ENCODE measurements around the gene LYZL4. TPM values are rescaled to one million over a fixed set of nuclear protein-coding genes. Genes with fewer than 3 reads are reported as not detected.

LYZL4 gene
- total and polyA plus RNA-seq, 10 of the 15 experiments (the other 5 are each of a cell fraction or from before 2014, with no cell fraction given), result 0.10 to 0.11 (median 0.11) TPM; not detected in 7

GRCh38 chr3:42368861-42369260 is 41.5 kb downstream of the LYZL4 start (continued):
- TF ChIP-seq FOS (IDR thresholded peaks at IDR 0.05; ENCODE audit: borderline replicate concordance, extremely low read depth, insufficient read length) (no peak), ATF7 (IDR thresholded peaks at IDR 0.05; ENCODE audit: low read depth) (no peak), POLR2A (IDR thresholded peaks at IDR 0.05; ENCODE audit: low read depth, low read length) (no peak)

GRCh38 chr3:42367903-42368302 is 42.5 kb downstream of the LYZL4 start:
- Histone ChIP-seq H4K20me1 (ENCODE audit: control insufficient read depth, insufficient read depth) (no peaks in the 10 kb centered on the region), H3K4me2 (ENCODE audit: control insufficient read depth, insufficient read depth) (no peak overlapping the region), H2AFZ (ENCODE audit: control insufficient read depth, low read depth, low read length) (no peak overlapping the region), H3K4me3 (no peak overlapping the region), H3K36me3 (ENCODE audit: control insufficient read depth in 2 of 2, insufficient read depth in 2 of 2, low read length in 1 of 2) (no peaks in the 10 kb centered on the region), H3K27me3 (replicated peaks in 1 of 2; ENCODE audit: control insufficient read depth in 2 of 2, insufficient read depth in 2 of 2, low read length in 1 of 2) (no peaks in the 10 kb centered on the region), H3K27ac (ENCODE audit: control insufficient read depth, insufficient read depth) (no peak overlapping the region), H3K4me1 (ENCODE audit: control insufficient read depth, insufficient read depth, low read length) (no peaks in the 10 kb centered on the region), H3K9ac (ENCODE audit: control insufficient read depth, insufficient read depth, low read length) (no peak overlapping the region), H3K79me2 (ENCODE audit: control insufficient read depth, insufficient read depth, low read length) (no peaks in the 10 kb centered on the region), H3K9me3 (replicated peaks; ENCODE audit: control insufficient read depth, insufficient read depth, low read length) (peaks cover 2% of the 10 kb centered on the region; the same call in 1 of the 3 replicates)
- 35% methylated on average over 4 of the region's 4 CpGs for WGBS (ENCODE audit: insufficient coverage, insufficient replicate concordance, low lambda C conversion rate, missing lambda C conversion rate)
- in situ Hi-C loops (cut with MboI), result no loop called here
- ChIA-PET CTCF (interaction anchor here (0.6 to 1.7 kb wide), 3 partner anchors 10 to 488 kb away, joined by 3 read pairs; no protein-coding TSS in a partner anchor), SMC1A (ENCODE audit: uncharacterized antibody, unreplicated experiment) (interaction anchor here (1.0 to 2.5 kb wide), 3 partner anchors 10 to 213 kb away, joined by 3 to 6 read pairs (median 3); no protein-coding TSS in a partner anchor), RAD21 (ENCODE audit: unreplicated experiment) (no interaction called here), POLR2A (no interaction called here)
- ATAC-seq (no peak), DNase-seq (ENCODE audit: low read depth, low spot score) (no peak), FAIRE-seq (no peak)
- intact Hi-C loops (cut with micrococcal nuclease; ENCODE audit: unreplicated experiment), result no loop called here
- no TSS peak for BruUV-seq (replicated peaks)
- no peak for TF ChIP-seq PKNOX1 (IDR thresholded peaks at IDR 0.05)
- TF ChIP-seq RUNX3 (IDR thresholded peaks at IDR 0.05; ENCODE audit: low read length), result no peak
- TF ChIP-seq LARP7 (IDR thresholded peaks at IDR 0.05), result no peak
- no peak for TF ChIP-seq KLF5 (IDR thresholded peaks at IDR 0.05; ENCODE audit: partially characterized antibody)
- TF ChIP-seq ESRRA (IDR thresholded peaks at IDR 0.05; ENCODE audit: low read length), result no peak
- no peak for TF ChIP-seq CUX1 (IDR thresholded peaks at IDR 0.05; ENCODE audit: insufficient replicate concordance, low read depth, low read length)

All from GM12878 (cell line).